ENCODE data around the gene UBE3C. TPM values are rescaled to one million over a fixed set of nuclear protein-coding genes. Genes with fewer than 3 reads are reported as not detected.

UBE3C gene
- total and polyA plus RNA-seq, 9 of the 15 experiments (the other 6 are each of a cell fraction or from before 2014, with no cell fraction given): 9.6 to 91.7 (median 75.4) TPM

GRCh38 chr7:157120181-157120580, 18.5 kb upstream of the UBE3C start:
- TF ChIP-seq ARID3B (CRISPR knock-in tag; IDR thresholded peaks at IDR 0.05; ENCODE audit: borderline replicate concordance): no peak
- TF ChIP-seq CBFB (CRISPR knock-in tag; IDR thresholded peaks at IDR 0.05): 0 out of 2 replicates have a peak, but pooled peaks have one; percentile 58
- BruUV-seq (replicated peaks): no TSS peak

GRCh38 chr7:157121184-157121715, 17.5 kb upstream of the UBE3C start:
- WGBS (ENCODE audit: insufficient coverage, low coverage, missing lambda C conversion rate): 40% methylated on average over 17 of the region's 18 CpGs
- BruUV-seq (replicated peaks): no TSS peak
- TF ChIP-seq KAT8 (IDR thresholded peaks at IDR 0.05; ENCODE audit: low read depth) (no peak), MBD1 (CRISPR knock-in tag; IDR thresholded peaks at IDR 0.05) (no peak), ZNF282 (CRISPR knock-in tag; IDR thresholded peaks at IDR 0.05) (no peak), ZBED1 (IDR thresholded peaks at IDR 0.05) (no peak), NONO (IDR thresholded peaks at IDR 0.05; ENCODE audit: low read depth in 2 of 2, low read length in 1 of 2) (no peak), ZNF316 (IDR thresholded peaks at IDR 0.05) (peak; percentile 15; the same call in 1 of the 2 replicates), YY1 (IDR thresholded peaks at IDR 0.05; ENCODE audit: borderline replicate concordance in 1 of 3, control insufficient read depth in 1 of 3, extremely low read depth in 1 of 3, insufficient read depth in 3 of 3, insufficient read length in 1 of 3, insufficient replicate concordance in 2 of 3, low read depth in 1 of 3, low read length in 2 of 3) (peak in 2 of 3 experiments; percentile 12 to 79), HDGF (IDR thresholded peaks at IDR 0.05) (no peak), SRF (CRISPR knock-in tag; IDR thresholded peaks at IDR 0.05) (no peak), C11orf30 (IDR thresholded peaks at IDR 0.05; ENCODE audit: low read depth) (peak; percentile 11; the same call in 1 of the 2 replicates)

More at GRCh38 chr7:157120181-157120580, 18.5 kb upstream of the UBE3C start:
- no peaks in the 10 kb centered on the region for H3K36me3 ChIP-seq (ENCODE audit: control insufficient read depth, insufficient read depth, low read length)
- no peaks in the 10 kb centered on the region for H3K79me2 ChIP-seq (ENCODE audit: control insufficient read depth, insufficient read depth, low read length)
- peaks cover 6% of the 10 kb centered on the region; the same call in 1 of the 2 replicates for H3K9me3 ChIP-seq (replicated peaks; ENCODE audit: control insufficient read depth, insufficient read depth, low read depth, low read length)
- CTCF ChIA-PET (ENCODE audit: low intra/inter-chr PET ratio): no interaction called here
- WGBS (ENCODE audit: insufficient coverage, low coverage, missing lambda C conversion rate): 20% methylated on average over 14 of the region's 14 CpGs
- H3K27ac ChIP-seq (ENCODE audit: extremely low read depth, low read depth, low read length): no peak overlapping the region
- H4K20me1 ChIP-seq (replicated peaks; ENCODE audit: control insufficient read depth, insufficient read depth, low read length): no peaks in the 10 kb centered on the region
- H3K4me1 ChIP-seq (replicated peaks in 1 of 2; ENCODE audit: control insufficient read depth in 2 of 2, insufficient read depth in 2 of 2, low read length in 2 of 2): peaks cover 8 to 9% of the 10 kb centered on the region in 2 experiments; a peak in 4 of 5 replicates
- peaks cover 2 to 31% of the 10 kb centered on the region in 2 experiments; a peak in 3 of 5 replicates for H3K27me3 ChIP-seq (ENCODE audit: control insufficient read depth in 2 of 2, insufficient read depth in 2 of 2, low read length in 2 of 2)
- intact Hi-C loops (cut with micrococcal nuclease): no loop called here
- no peaks in the 10 kb centered on the region for H3K9me1 ChIP-seq (ENCODE audit: control insufficient read depth, insufficient read depth, low read length)
- H3K9ac ChIP-seq (ENCODE audit: insufficient read depth in 1 of 2, low read depth in 2 of 2, low read length in 2 of 2): peak overlapping the region in 1 of 2 experiments; percentile 62; a peak in 2 of 4 replicates
- no peak; the same call in 1 of the 3 replicates for ATAC-seq
- H3K4me3 ChIP-seq: no peak overlapping the region
- in situ Hi-C loops (cut with MboI): no loop called here
- POLR2A ChIA-PET: no interaction called here
- no peak for DNase-seq (ENCODE audit: extremely low read depth in 1 of 4, low spot score in 3 of 4)
- H3K4me2 ChIP-seq (ENCODE audit: insufficient read depth, low read length): no peak overlapping the region
- H2AFZ ChIP-seq (ENCODE audit: low read depth, low read length): peak overlapping the region; percentile 46
- no peak for FAIRE-seq

More at GRCh38 chr7:157121184-157121715, 17.5 kb upstream of the UBE3C start:
- CTCF ChIA-PET (ENCODE audit: low intra/inter-chr PET ratio): no interaction called here
- no peak for DNase-seq (ENCODE audit: extremely low read depth in 1 of 4, low spot score in 3 of 4)
- no peak overlapping the region for H3K27ac ChIP-seq (ENCODE audit: extremely low read depth, low read depth, low read length)
- peaks cover 0 to 36% of the 10 kb centered on the region in 2 experiments; a peak in 2 of 5 replicates for H3K27me3 ChIP-seq (ENCODE audit: control insufficient read depth in 2 of 2, insufficient read depth in 2 of 2, low read length in 2 of 2)
- intact Hi-C loops (cut with micrococcal nuclease) (no loop called here), in situ Hi-C loops (cut with MboI) (no loop called here)
- H2AFZ ChIP-seq (ENCODE audit: low read depth, low read length): 0 out of 2 replicates have a peak overlapping the region, but pooled peaks have one; percentile 46
- H3K9me1 ChIP-seq (ENCODE audit: control insufficient read depth, insufficient read depth, low read length): no peaks in the 10 kb centered on the region
- ATAC-seq: no peak
- no peaks in the 10 kb centered on the region for H4K20me1 ChIP-seq (replicated peaks; ENCODE audit: control insufficient read depth, insufficient read depth, low read length)
- no peaks in the 10 kb centered on the region for H3K36me3 ChIP-seq (ENCODE audit: control insufficient read depth, insufficient read depth, low read length)
- peaks cover 9 to 15% of the 10 kb centered on the region in 2 experiments; a peak in 4 of 5 replicates for H3K4me1 ChIP-seq (replicated peaks in 1 of 2; ENCODE audit: control insufficient read depth in 2 of 2, insufficient read depth in 2 of 2, low read length in 2 of 2)
- H3K9me3 ChIP-seq (replicated peaks; ENCODE audit: control insufficient read depth, insufficient read depth, low read depth, low read length): peaks cover 6% of the 10 kb centered on the region; the same call in 1 of the 2 replicates
- POLR2A ChIA-PET: no interaction called here
- H3K4me2 ChIP-seq (ENCODE audit: insufficient read depth, low read length): no peak overlapping the region
- 0 out of 4 replicates have a peak overlapping the region, but pooled peaks of 1 of the 2 experiments have one; percentile 11 for H3K9ac ChIP-seq (ENCODE audit: insufficient read depth in 1 of 2, low read depth in 2 of 2, low read length in 2 of 2)
- H3K79me2 ChIP-seq (ENCODE audit: control insufficient read depth, insufficient read depth, low read length): no peaks in the 10 kb centered on the region
- FAIRE-seq: no peak
- no peak overlapping the region for H3K4me3 ChIP-seq

Measured in K562 (cell line).